GM23338 (cell line): Measurements from ENCODE around the gene BMS1.
"Not testable (repeated sequence)": the region's sequence is repeated elsewhere in the genome, so short reads cannot be mapped to it uniquely, and the experiment has no call there.

ENCODE experiments used
- EZH2 ChIP-seq: fragments of 200-600 bp; sonication (generic); IDR thresholded peaks from one replicate; pipeline ENCODE4 v1.8.0; 2017; ENCODE audit warnings: antibody characterized with exemption, mild to moderate bottlenecking, low read depth; ENCODE audit not compliant: unreplicated experiment
- REST ChIP-seq: IDR thresholded peaks from one replicate; pipeline ENCODE4 v1.6.1; 2018; ENCODE audit warnings: antibody characterized with exemption; ENCODE audit not compliant: unreplicated experiment
- TF ChIP-seq, protein P1 (sequence below), 2 experiments: fragments of 200-600 bp in 1 of 2; sonication (generic) in 1 of 2; conservative IDR thresholded peaks; 2 replicates each; pipeline versions ENCODE4 v1.5.1 to v1.6.1; 2016 to 2017; ENCODE audit warnings: antibody characterized with exemption in 2 of 2, low read depth in 2 of 2, mild to moderate bottlenecking in 2 of 2, moderate library complexity in 1 of 2

DNA sequence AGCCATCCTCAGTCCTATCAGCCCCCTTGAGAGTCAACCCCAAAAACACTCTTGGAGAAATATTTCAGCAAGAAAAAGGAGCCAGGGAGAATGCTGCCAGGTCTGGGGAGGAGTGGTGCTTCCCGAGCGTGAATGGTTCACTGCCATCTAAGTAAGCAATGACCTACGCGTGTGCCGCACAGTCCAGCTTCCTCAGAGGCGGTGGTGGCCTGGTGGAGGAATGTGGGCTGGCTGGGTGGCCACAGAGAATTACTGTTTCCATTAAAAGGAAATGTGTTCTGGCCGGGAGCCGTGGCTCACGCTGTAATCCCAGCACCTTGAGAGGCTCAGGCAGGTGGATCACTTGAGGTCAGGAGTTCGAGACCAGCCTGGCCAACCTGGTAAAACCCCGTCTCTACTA, 77.4 kb downstream of the BMS1 start:
- not testable (repeated sequence) for TF ChIP-seq EZH2, REST
- TF ChIP-seq, protein P1, sequence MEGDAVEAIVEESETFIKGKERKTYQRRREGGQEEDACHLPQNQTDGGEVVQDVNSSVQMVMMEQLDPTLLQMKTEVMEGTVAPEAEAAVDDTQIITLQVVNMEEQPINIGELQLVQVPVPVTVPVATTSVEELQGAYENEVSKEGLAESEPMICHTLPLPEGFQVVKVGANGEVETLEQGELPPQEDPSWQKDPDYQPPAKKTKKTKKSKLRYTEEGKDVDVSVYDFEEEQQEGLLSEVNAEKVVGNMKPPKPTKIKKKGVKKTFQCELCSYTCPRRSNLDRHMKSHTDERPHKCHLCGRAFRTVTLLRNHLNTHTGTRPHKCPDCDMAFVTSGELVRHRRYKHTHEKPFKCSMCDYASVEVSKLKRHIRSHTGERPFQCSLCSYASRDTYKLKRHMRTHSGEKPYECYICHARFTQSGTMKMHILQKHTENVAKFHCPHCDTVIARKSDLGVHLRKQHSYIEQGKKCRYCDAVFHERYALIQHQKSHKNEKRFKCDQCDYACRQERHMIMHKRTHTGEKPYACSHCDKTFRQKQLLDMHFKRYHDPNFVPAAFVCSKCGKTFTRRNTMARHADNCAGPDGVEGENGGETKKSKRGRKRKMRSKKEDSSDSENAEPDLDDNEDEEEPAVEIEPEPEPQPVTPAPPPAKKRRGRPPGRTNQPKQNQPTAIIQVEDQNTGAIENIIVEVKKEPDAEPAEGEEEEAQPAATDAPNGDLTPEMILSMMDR (conservative IDR thresholded peaks at IDR 0.05; ENCODE audit: low read depth in 2 of 2), result not testable (repeated sequence)
